Muscle of leg (tissue), 9 donors: Measurements from ENCODE around the gene MRPS6. TPM values are rescaled to one million over a fixed set of nuclear protein-coding genes. Genes with fewer than 3 reads are reported as not detected.

Source experiments
- polyA plus RNA-seq, 8 donors: library from polyadenylated mRNA; unstranded; fragments of 120-200 nt; gene quantifications; one replicate each; pipeline versions ENCODE4 v1.2.1 to v1.2.3, GENCODE V29; 2013; ENCODE audit warnings: inconsistent platforms in 1 of 8, low replicate concordance in 1 of 8; ENCODE audit not compliant: insufficient read length in 8 of 8, insufficient read depth in 1 of 8
- total RNA-seq: library from RNA; stranded (reverse); fragments of 120-200 nt; gene quantifications from one replicate; pipeline ENCODE4 v1.2.4, GENCODE V29; 2013

The MRPS6 gene
- total and polyA plus RNA-seq, 9 donors: 15.5 to 52.5 (median 44.4) TPM

Other genes starting within 250 kb of the MRPS6 start
- gene ATP5PO, start 157.8 kb upstream of the MRPS6 start, total RNA-seq: 224 TPM
- gene ATP5PO, start 157.8 kb upstream of the MRPS6 start, polyA plus RNA-seq: 100 to 1,000 TPM; 265 to 338 (median 296) TPM
- gene SLC5A3, start within 50 bp of the MRPS6 start, total RNA-seq: 9.4 TPM
- gene SLC5A3, start within 50 bp of the MRPS6 start, polyA plus RNA-seq: 1 to 10 TPM; 4.8 to 7.4 (median 5.8) TPM